NCI-H1694 (cell line): ENCODE data around the gene JMJD6.

Source experiments
- DNase-seq: peaks from one replicate; lab custom pipeline; 2025; lab: John Stamatoyannopoulos, UW

The JMJD6 gene

GRCh38 chr17:76697702-76698465 lies 28.5 kb downstream of the JMJD6 start:
- DNase-seq = no peak

GRCh38 chr17:76696763-76697701 lies 29.4 kb downstream of the JMJD6 start:
- no peak for DNase-seq

- no peak for DNase-seq
These were observed 31.2 kb downstream of the JMJD6 start for GRCh38 chr17:76695059-76695831.

GRCh38 chr17:76691379-76692191 lies 34.8 kb downstream of the JMJD6 start:
- DNase-seq = no peak

- DNase-seq = no peak
These were observed 35.7 kb downstream of the JMJD6 start for GRCh38 chr17:76690596-76691280.

- DNase-seq = no peak
These were observed 36.5 kb downstream of the JMJD6 start for GRCh38 chr17:76689859-76690258.

GRCh38 chr17:76688165-76688622 lies 38.2 kb downstream of the JMJD6 start:
- no peak for DNase-seq

- DNase-seq = no peak
These were observed 38.9 kb downstream of the JMJD6 start for GRCh38 chr17:76687298-76688164.

- DNase-seq = no peak
These were observed 39.7 kb downstream of the JMJD6 start for GRCh38 chr17:76686538-76687297.

GRCh38 chr17:76685846-76686245 lies 40.6 kb downstream of the JMJD6 start:
- DNase-seq = no peak

- no peak for DNase-seq
These were observed 41.0 kb downstream of the JMJD6 start for GRCh38 chr17:76685366-76685765.

GRCh38 chr17:76684756-76685155 lies 41.6 kb downstream of the JMJD6 start:
- DNase-seq = no peak

- no peak for DNase-seq
These were observed 42.3 kb downstream of the JMJD6 start for GRCh38 chr17:76683921-76684745.

GRCh38 chr17:76683011-76683755 lies 43.2 kb downstream of the JMJD6 start:
- no peak for DNase-seq

GRCh38 chr17:76682296-76682695 lies 44.1 kb downstream of the JMJD6 start:
- DNase-seq = no peak

- DNase-seq = peak; percentile 79
These were observed 44.9 kb downstream of the JMJD6 start for GRCh38 chr17:76681222-76682137.
